GM19238 (cell line): ENCODE data around the gene TFDP1.
"Not testable (repeated sequence)": the region's sequence is repeated elsewhere in the genome, so short reads cannot be mapped to it uniquely, and the experiment has no call there.

ENCODE experiments used
- DNase-seq: peaks from one replicate; pipeline ENCODE4 v3.0.0; 2011; ENCODE audit warnings: low spot score; ENCODE audit not compliant: insufficient read length

Gene TFDP1

GRCh38 chr13:113550453-113550852 lies 34.1 kb upstream of the TFDP1 start:
- no peak for DNase-seq

DNA sequence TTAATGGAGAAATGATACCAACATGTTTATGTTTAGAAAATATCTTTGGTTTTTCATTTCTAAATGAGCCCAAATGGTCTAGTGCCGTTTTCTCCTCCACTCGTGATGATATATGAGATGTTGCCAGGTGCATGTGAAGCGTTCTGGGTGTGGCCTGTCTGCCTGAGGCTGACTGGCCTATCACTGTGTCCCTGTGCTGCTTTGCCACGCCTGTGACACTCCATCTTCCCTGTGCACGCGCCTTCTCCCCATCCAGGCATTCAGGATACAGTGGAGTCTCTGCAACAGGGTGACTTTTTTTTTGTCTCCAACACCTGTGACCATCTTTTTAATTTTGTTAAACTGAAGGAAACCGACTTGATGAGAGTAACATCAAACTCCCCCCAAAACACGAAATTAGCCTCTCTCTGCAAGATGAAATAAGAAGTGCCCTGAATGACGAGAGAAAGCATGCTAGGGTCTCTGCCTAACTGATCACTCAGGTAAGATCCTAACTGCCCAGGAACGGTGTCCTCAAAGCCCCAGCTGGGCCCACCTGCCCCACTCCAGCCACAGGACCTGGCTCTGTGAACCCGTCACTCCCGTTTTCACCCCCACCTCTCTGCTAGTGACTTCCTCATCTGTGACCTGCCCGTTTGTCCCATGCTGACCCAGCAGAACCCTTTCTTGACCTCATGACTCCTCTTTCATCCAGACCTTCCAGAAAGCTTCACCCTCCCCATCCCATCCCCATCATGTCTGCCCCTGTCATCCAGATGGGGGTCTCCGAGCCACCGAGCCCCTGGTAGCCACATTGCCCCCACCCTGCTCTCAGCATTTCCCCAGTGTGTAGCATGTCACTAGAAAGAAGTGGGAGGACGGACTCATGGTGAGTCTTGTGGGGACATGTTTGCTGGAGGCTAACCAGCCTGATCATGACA lies 33.2 kb upstream of the TFDP1 start:
- DNase-seq: no peak

DNA sequence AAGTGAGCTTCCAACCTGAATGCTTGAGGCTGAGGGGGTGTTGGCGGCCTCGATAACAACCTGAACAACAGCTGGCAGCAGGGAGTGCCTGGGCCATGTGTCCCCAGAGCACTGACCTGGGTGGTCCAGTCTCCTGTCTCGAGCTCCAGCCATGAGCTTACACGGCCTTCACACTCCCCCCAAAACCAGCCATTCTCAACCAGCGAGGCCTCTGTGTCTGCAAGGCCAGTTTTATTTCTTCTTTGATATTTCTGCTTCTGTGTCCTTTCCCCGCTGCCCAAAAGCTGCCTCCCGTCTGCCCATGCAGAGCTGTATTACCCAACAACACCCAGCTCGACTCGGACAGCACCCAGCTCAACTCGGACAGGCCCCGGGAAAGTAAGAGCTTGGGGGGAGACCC lies 32.5 kb upstream of the TFDP1 start:
- no peak for DNase-seq

GRCh38 chr13:113552786-113553434 lies 31.6 kb upstream of the TFDP1 start:
- DNase-seq: no peak

GRCh38 chr13:113553511-113554332 lies 30.8 kb upstream of the TFDP1 start:
- DNase-seq: no peak

DNA sequence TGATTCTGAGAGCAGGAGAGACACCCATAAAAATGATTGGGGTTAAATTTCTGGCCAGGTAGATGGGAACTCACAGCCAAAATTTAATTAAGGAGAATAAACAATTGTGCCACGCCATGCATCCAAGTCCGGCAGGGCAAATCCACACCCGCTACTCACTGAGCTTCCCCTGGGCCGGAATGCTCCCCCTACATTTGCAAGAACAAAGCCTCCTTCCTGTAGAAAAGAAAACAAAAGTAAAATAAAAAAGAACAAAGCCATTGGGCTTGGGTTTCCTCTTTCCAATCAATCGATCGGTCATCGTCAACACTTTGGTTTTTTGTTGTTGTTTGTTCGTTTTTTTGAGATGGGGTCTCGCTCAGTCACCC lies 30.2 kb upstream of the TFDP1 start:
- no peak for DNase-seq

GRCh38 chr13:113555141-113555540 lies 29.4 kb upstream of the TFDP1 start:
- no peak for DNase-seq

DNA sequence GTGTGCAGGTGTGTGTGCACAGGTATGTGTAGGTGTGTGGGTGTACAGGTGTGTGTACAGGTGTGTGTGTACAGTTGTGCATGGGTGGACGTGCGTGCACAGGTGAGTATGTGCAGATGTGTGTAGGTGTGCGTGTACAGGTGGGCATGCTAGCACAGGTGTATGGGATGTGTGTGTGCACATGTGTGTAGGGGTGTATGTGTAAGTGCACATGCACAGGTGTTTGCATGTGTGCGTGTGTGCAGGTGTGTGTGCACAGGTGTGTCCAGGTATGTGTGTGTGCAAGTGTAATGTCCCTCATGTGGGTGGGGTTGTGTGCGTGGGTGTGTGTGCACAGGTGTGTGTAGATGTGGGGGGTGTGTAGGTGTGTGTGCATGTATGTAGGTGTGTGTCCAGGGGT lies 27.5 kb upstream of the TFDP1 start:
- DNase-seq: no peak

DNA sequence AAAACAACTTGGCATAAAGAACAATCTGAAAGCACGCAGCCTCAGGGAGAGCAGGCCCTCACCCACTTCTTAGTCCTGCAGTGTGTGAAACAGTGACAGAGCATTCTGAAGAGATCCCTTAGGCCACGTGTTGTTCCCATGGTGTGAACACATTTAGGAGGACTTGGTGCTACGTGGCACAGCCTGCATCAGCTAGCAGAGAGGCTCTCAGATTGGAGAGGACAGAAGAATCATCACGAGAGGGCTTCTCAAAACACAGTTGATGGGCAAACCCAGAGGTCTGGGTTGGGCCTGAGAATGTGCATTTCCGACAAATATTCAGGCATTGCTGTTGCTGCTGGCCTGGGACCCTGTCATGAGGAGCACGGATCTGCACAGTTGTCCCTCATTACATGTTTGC lies 26.1 kb upstream of the TFDP1 start:
- DNase-seq: no peak

DNA sequence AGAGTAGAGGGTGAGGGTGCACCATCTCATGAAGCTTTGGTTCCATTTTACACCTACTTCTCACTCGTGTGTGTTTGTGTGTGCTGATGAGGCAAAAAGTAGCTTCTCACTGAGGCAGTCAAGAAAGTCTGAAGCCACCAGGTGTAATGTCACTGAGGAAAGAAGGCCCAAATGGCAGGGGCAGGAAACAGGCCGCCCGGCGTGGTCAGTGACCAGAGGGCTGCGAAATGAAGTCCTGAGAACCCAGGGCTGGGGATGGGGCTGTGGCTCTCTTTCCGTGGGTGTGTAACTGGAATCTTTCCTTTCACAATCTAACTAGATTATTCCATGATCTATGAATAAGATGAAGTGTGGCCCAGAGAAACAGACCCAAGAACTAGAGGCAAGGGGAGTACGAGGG lies 25.5 kb upstream of the TFDP1 start:
- DNase-seq: no peak

GRCh38 chr13:113559901-113560644 lies 24.5 kb upstream of the TFDP1 start:
- no peak for DNase-seq

GRCh38 chr13:113560645-113561416 lies 23.7 kb upstream of the TFDP1 start:
- no peak for DNase-seq

GRCh38 chr13:113561417-113562084 lies 23.0 kb upstream of the TFDP1 start:
- no peak for DNase-seq

GRCh38 chr13:113562085-113562749 lies 22.3 kb upstream of the TFDP1 start:
- DNase-seq: peak; percentile 39

DNA sequence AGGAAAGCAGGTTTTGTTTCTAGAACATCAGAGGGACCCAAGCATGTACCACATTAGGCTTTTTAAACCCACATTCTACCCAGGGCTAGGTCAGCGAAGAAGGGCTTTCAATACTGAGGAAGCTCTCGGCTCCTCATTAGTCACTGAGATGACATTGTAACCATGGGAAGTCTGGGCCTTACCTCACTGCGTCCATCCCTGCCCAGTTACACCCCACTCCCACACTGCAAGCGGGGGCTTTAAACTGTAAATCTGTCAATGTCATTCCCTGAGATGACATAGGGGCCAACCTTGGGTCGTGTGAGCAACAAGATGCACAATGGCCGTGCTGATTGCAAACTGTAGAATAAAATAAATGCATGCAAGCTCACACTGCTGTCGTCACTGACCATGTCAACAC lies 21.7 kb upstream of the TFDP1 start:
- DNase-seq: no peak

GRCh38 chr13:113563511-113563910 lies 21.0 kb upstream of the TFDP1 start:
- not testable (repeated sequence) for DNase-seq

- no peak for DNase-seq
Observed at GRCh38 chr13:113564331-113565023, 20.1 kb upstream of the TFDP1 start.

DNA sequence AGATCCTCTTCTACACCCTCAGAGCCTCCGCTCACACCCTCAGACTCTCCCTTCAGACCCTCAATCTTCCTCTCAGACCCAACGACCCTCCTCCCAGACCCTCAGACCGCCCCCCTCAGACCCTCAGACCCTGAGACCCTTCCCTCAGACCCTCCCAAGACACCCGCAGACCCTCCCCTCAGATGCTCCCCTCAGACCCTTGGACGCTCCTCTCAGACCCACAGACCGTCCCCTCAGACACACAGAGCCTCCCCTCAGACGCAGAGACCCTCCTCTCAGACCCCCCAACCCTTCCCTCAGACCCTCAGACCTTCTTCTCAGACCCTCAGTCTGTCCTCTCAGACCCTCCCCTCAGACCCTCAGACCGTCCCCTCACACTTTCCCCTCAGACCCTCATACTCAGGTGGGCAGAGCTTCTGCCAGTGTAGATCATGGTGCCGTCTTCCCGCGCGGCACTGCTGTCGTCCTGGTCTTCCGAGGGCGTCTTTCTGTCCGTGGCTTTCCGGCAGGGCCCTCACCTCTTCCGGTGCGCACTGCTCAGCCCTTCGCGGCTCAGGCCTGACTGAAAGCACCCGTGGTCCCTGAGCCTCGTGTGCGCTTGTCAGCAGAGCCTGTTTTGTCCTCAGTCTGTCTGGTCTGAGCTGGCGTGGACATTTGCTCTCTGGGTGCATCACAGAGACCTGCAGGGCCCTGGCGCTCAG lies 18.9 kb upstream of the TFDP1 start:
- DNase-seq: no peak
